Activated B cell treated with CpG ODN at 0.5 μM for 24 hours (primary cell): ENCODE results near the gene FOXI2. TPM values are rescaled to one million over a fixed set of nuclear protein-coding genes. Genes with fewer than 3 reads are reported as not detected.

ENCODE experiments used
- ATAC-seq: fragments of 200-7000 bp; cut with Tn5 transposase; one replicate; pipeline ENCODE4 v1.10.0; 2021; ENCODE audit warnings: low read depth, mild to moderate bottlenecking, moderate library complexity
- CTCF ChIA-PET: fragments of 350-600 bp; sonication (Branson Sonifier 250); formaldehyde crosslinking; loops from one replicate; lab custom pipeline; 2021; ENCODE audit warnings: antibody characterized with exemption; lab: Charles Lee
- POLR2A ChIA-PET: fragments of 350-600 bp; sonication (Branson Sonifier 250); formaldehyde crosslinking; loops from one replicate; lab custom pipeline; 2021; ENCODE audit warnings: antibody characterized with exemption; lab: Charles Lee
- DNase-seq: peaks from one replicate; pipeline ENCODE4 v3.0.0; 2022
- H3K27ac Mint-ChIP-seq: one replicate; pipeline ENCODE4 v1.8.0; 2020; ENCODE audit warnings: mixed read lengths
- H3K27me3 Mint-ChIP-seq: one replicate; pipeline ENCODE4 v1.8.0; 2021; ENCODE audit warnings: mixed read lengths
- H3K36me3 Mint-ChIP-seq: one replicate; pipeline ENCODE4 v1.8.0; 2021; ENCODE audit warnings: low read depth, mixed read lengths
- H3K4me1 Mint-ChIP-seq: one replicate; pipeline ENCODE4 v1.8.0; 2021; ENCODE audit warnings: mixed read lengths
- H3K4me3 Mint-ChIP-seq: one replicate; pipeline ENCODE4 v1.8.0; 2020; ENCODE audit warnings: mild to moderate bottlenecking, mixed read lengths
- H3K9me3 Mint-ChIP-seq: one replicate; pipeline ENCODE4 v1.8.0; 2020; ENCODE audit warnings: mixed read lengths
- CTCF ChIP-seq: fragments of 200-600 bp; IDR thresholded peaks from one replicate; pipeline ENCODE4 v1.8.0; 2022; ENCODE audit warnings: antibody characterized with exemption, mild to moderate bottlenecking
- intact Hi-C: fragments of 100-400 bp; cut with micrococcal nuclease; formaldehyde crosslinking; loops from one replicate; pipeline ENCODE4 v1.15.1; 2024
- total RNA-seq: library from RNA; stranded (reverse); gene quantifications from 2 replicates; pipeline ENCODE4 v1.2.3, GENCODE V29; 2022

The FOXI2 gene
- total RNA-seq, result not detected in 2 replicates

- no peak for TF ChIP-seq CTCF
- Mint-ChIP-seq H3K27ac (no peak within 1 kb of the TSS), H3K4me1 (peaks cover 1% of the 10 kb centered on the region), H3K4me3 (no peak within 1 kb of the TSS), H3K9me3 (no peaks in the 10 kb centered on the region), H3K36me3 (no peaks in the 10 kb centered on the region), H3K27me3 (peaks cover 35% of the 10 kb centered on the region)
- POLR2A ChIA-PET, result no interaction called here
- no peak for DNase-seq
- intact Hi-C loops, result no loop called here
- CTCF ChIA-PET, result no interaction called here
- ATAC-seq, result no peak
Observed at GRCh38 chr10:127736915-127737562, at the start of gene FOXI2. Gene FOXI2, plus strand, starts transcription at chr10:127737185. Its CDS starts 89 bp downstream, at chr10:127737274.

- DNase-seq, result no peak
- H3K27ac Mint-ChIP-seq, result no peak overlapping the region
- peaks cover 7% of the 10 kb centered on the region for H3K27me3 Mint-ChIP-seq
- no peak overlapping the region for H3K4me3 Mint-ChIP-seq
- no peaks in the 10 kb centered on the region for H3K4me1 Mint-ChIP-seq
- H3K36me3 Mint-ChIP-seq, result no peaks in the 10 kb centered on the region
- intact Hi-C loops, result no loop called here
- H3K9me3 Mint-ChIP-seq, result no peaks in the 10 kb centered on the region
- no peak for ATAC-seq
- no peak for TF ChIP-seq CTCF
- POLR2A ChIA-PET, result no interaction called here
- CTCF ChIA-PET, result no interaction called here
Observed at GRCh38 chr10:127687548-127687947, 49.4 kb upstream of the FOXI2 start.

GRCh38 chr10:127690176-127690835 lies 46.7 kb upstream of the FOXI2 start:
- POLR2A ChIA-PET, result no interaction called here
- DNase-seq (no peak), ATAC-seq (no peak)
- intact Hi-C loops, result no loop called here
- TF ChIP-seq CTCF, result no peak
- Mint-ChIP-seq H3K4me3 (no peak overlapping the region), H3K4me1 (no peaks in the 10 kb centered on the region), H3K27me3 (peaks cover 8% of the 10 kb centered on the region), H3K27ac (no peak overlapping the region), H3K36me3 (no peaks in the 10 kb centered on the region), H3K9me3 (peaks cover 3% of the 10 kb centered on the region)
- CTCF ChIA-PET, result no interaction called here

- Mint-ChIP-seq H3K27me3 (peaks cover 5% of the 10 kb centered on the region), H3K4me3 (no peak overlapping the region), H3K27ac (no peak overlapping the region), H3K36me3 (no peaks in the 10 kb centered on the region), H3K9me3 (peaks cover 3% of the 10 kb centered on the region), H3K4me1 (no peaks in the 10 kb centered on the region)
- no peak for TF ChIP-seq CTCF
- POLR2A ChIA-PET, result no interaction called here
- intact Hi-C loops, result no loop called here
- ATAC-seq (no peak), DNase-seq (no peak)
- CTCF ChIA-PET, result no interaction called here
Observed at GRCh38 chr10:127694580-127695193, 42.3 kb upstream of the FOXI2 start.

GRCh38 chr10:127695431-127695830 lies 41.6 kb upstream of the FOXI2 start:
- ChIA-PET POLR2A (no interaction called here), CTCF (no interaction called here)
- no peak overlapping the region for H3K4me3 Mint-ChIP-seq
- intact Hi-C loops, result no loop called here
- peaks cover 3% of the 10 kb centered on the region for H3K9me3 Mint-ChIP-seq
- H3K27me3 Mint-ChIP-seq, result peaks cover 8% of the 10 kb centered on the region
- ATAC-seq, result no peak
- H3K27ac Mint-ChIP-seq, result no peak overlapping the region
- no peak for TF ChIP-seq CTCF
- no peaks in the 10 kb centered on the region for H3K4me1 Mint-ChIP-seq
- H3K36me3 Mint-ChIP-seq, result no peaks in the 10 kb centered on the region
- DNase-seq, result no peak
